C1 segment of cervical spinal cord (tissue), 14 donors: ENCODE data around the gene NR2F2.

Source experiments
- DNase-seq, 14 donors: peaks; one replicate each; lab custom pipeline; 2025; lab: John Stamatoyannopoulos, UW

Gene NR2F2

GRCh38 chr15:96331144-96331944 is 844 bp downstream of the NR2F2 start:
- peak in 2 of 14 donors; percentile 38 to 63 for DNase-seq

GRCh38 chr15:96331945-96332636 is 1.6 kb downstream of the NR2F2 start:
- DNase-seq = peak in 2 of 14 donors; percentile 20 to 38

DNA sequence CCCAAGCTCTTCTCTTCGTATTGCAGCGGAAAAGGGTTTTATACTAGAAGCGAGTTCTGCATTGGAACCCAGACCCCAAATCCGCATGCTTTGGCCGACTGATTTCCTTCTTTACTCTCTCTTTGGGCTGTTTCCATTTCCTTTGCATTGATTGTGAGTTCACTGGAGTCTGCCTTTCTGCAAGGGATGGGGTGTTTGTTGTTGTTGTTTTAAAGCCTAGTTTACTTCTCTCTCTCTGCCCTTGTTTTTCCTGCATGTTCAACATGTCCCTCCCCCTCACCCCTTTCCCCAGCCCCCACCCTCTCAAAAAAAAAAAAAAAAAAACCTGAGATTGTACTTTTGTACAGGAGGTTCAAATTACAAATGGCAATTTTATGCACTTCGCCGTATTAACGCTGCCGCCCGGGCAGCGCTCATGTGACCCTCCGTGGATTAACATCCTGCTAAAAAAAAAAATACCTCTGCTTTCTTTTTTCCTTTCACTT is 2.2 kb downstream of the NR2F2 start:
- DNase-seq = peak in 1 of 14 donors; percentile 38

DNA sequence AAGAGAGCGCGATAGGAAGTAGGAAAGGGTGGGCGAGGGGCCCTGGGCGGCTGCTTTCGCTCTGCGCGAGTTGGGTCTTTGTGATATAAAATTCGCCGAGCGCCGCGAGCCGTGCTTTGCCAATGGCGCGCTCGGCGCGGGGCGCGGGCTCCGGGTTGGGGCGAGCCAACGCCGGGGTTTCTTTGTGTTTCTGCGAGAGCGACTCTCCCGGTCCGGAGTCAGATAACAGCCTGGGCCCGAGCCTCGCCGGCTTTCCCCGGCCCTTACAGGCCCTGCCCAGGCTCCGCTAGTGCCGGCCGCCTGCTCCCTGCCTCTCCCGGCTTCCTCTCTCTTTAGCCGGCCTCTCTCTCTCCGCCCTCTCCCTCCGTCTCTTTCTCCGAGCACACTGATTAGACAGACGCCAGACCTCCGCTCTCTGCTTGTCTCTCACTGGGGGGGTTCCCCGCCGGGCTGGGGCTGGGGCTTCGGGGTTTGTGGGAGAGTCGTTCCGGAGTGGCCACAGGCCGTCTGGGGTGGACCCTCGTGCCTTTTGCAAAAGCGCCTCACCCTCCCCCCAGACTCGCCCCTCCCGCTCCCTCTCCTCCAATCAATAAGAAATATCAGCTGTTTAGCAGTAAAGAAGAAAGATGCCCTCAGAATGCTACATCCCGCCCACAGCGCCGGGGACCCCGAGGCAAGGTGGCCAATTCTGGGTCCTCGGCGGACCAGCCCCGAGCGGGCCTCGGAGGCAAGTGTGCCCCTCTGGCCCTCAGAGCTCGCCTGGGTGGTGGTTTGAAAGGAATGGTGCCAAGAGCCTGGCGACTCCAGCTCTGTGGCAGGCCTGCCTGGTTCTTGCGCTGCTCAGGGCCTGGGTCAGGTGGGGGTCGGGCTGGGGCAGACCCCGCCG is 2.9 kb downstream of the NR2F2 start:
- DNase-seq = peak in 4 of 14 donors; percentile 37 to 61 (median 40)

DNA sequence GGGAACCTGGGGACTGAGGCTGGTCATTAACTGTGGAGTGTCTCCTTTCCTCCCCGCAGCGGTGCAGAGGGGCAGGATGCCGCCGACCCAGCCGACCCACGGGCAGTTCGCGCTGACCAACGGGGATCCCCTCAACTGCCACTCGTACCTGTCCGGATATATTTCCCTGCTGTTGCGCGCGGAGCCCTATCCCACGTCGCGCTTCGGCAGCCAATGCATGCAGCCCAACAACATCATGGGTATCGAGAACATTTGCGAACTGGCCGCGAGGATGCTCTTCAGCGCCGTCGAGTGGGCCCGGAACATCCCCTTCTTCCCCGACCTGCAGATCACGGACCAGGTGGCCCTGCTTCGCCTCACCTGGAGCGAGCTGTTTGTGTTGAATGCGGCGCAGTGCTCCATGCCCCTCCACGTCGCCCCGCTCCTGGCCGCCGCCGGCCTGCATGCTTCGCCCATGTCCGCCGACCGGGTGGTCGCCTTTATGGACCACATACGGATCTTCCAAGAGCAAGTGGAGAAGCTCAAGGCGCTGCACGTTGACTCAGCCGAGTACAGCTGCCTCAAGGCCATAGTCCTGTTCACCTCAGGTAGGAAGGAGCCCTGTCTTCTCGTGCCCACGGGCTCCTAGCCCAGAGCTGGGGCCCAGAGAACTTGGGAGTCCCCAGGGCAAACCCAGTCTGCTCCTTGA is 3.7 kb downstream of the NR2F2 start:
- peak in 1 of 14 donors; percentile 36 for DNase-seq

GRCh38 chr15:96334705-96335410 is 4.4 kb downstream of the NR2F2 start:
- DNase-seq = no peak

GRCh38 chr15:96335411-96336024 is 5.0 kb downstream of the NR2F2 start:
- no peak for DNase-seq

DNA sequence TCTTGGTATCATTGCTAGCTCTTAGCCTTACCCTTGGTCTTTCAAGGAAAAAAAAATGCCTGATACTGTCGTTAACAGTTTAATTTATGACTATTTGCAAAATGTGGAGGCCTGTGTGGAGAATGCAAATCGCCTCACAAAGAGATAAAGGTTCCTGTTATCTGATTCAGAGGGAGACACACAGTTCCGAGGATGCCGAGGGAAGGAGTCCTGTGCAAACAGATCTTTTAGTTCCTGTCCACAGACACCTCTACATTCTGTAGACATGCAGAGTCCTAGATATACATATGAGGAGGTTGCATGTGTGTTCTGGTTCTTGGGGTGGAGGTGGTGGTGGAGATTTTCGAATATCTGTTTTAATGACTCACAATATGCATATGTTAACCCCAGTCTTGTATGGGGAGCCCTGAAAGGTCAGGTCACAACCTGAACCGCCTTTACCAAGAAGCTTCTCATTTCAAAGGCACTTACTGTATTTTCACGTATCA is 5.7 kb downstream of the NR2F2 start:
- DNase-seq = no peak

DNA sequence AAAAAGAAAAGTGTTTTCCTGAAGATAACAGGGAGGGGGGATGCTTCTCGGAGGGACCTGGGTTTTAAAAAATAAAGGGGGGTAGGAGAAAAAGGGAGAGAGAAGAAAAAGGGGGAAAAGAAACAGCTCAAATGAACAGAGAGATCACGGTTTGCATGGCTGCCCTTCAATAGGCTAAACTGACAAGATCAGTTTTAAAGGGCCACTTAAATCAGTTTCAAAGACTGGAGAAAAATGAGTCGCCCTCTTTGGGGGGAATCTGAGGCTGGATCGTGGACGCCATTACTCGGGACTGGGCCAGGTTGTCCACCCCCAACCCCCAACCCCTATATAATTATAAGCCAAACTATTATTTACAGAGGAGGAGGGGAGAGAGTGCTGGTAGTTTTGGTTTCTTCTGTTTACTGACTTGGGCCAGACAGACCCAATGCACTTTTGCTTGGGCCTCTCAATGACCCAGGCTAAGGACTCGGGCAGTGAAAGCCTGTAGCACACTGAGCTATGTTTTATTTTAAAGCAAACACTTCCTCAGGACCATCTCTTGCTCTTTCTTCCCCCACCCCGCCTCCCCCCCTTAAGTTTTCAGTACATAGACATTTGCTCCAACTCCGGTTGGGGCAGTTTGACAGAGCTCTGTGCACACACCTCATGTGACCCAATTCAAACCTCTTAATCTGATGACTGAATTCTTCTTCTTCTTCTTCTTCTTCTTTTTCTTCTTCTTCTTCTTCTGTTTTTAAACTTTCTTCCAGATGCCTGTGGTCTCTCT is 6.3 kb downstream of the NR2F2 start:
- DNase-seq = no peak

DNA sequence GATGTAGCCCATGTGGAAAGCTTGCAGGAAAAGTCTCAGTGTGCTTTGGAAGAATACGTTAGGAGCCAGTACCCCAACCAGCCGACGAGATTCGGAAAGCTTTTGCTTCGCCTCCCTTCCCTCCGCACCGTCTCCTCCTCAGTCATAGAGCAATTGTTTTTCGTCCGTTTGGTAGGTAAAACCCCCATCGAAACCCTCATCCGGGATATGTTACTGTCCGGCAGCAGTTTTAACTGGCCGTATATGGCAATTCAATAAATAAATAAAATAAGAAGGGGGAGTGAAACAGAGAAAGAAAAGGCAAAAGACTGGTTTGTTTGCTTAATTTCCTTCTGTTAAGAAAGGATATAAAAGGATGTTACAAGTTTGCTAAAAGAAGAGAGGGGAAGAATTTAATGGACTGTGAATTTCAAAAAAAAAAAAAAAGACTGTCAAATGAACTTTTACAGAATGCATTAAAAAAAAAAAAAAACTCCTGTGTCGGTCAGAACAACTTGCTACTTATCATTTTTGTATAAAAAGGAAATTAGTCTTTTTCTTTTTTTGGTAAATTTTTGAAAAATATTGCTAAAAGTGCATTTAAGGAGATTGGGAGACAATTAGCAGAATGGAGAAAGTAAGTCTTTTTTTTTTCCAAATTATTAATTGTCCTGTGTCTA is 7.0 kb downstream of the NR2F2 start:
- DNase-seq = peak in 1 of 14 donors; percentile 7

DNA sequence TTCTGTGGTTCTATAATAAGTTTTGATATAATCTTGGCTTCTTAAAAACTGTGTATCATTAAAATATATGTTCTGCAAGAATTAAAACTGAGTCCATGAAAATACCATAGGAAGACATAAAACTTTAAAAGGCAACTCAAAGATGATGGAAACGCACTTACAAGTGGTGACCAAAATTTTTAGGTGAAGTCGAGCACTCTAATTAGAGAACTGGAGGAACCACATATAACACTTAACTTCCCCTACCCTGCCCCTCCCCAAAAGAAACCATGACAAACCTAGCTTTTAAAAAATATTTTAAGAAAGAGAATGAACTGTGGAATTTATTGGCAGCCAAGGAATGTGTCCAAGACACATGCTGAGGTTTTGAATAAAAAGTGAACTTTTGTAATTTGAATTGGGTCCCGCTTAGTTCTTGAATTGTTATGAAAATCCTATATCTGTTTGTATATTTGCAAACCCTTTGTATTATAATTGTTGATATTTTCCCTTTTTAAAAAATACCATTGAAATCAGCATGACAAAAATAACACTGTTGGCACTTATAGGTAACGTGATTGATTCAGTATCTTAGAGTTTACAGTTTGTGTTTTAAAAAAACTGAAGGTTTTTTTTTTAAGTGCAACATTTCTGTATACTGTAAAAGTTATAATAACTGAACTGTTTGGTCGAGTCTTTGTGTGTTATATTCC is 7.7 kb downstream of the NR2F2 start:
- no peak for DNase-seq

GRCh38 chr15:96338766-96339618 is 8.5 kb downstream of the NR2F2 start:
- DNase-seq = no peak

DNA sequence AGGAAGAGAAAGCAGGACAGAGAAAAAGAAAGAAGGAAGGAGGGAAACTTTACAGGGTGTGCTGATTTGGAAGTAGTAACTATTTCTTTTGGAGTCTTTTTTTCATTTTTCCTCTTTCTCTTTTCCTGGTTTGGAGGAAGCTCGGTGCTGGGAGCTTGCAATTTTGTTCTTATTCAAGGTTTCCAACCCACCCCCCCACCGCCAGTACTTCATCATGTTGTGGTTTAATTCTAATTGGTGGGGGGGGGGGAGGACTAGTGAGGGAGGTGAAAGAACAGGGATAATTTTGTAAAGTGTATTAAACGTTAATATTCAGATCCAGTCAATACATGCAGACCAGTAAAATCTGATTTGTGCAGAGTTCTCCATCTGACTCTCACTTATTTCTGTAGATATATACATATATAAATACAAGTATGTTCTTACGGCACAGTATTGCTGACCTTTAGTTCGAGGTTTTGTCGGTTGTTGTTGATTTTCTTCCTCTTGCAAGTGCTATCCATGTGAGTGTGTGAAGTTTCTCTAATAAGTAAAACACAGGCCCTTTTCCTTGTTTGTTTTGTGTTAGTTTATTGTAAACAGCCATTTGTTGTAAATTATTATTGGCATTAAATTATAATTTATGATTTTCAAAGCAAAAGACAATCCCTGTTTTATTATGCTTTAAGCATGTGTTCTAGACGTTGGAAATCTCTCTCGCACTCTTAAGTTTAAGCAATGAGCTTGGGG is 9.3 kb downstream of the NR2F2 start:
- DNase-seq = no peak

DNA sequence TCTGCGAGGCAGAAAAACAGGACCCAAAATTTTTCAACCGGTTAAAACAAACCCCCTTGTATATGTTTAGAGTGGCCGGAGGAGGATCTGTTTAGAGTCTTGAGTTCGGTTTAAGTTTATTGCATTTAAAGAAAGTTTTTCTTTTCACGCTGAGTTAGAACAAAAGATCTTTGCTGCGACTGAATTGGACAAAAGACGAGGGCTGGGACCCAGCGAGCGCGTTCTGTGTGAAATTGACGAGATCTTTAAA is 9.8 kb downstream of the NR2F2 start:
- DNase-seq = no peak

DNA sequence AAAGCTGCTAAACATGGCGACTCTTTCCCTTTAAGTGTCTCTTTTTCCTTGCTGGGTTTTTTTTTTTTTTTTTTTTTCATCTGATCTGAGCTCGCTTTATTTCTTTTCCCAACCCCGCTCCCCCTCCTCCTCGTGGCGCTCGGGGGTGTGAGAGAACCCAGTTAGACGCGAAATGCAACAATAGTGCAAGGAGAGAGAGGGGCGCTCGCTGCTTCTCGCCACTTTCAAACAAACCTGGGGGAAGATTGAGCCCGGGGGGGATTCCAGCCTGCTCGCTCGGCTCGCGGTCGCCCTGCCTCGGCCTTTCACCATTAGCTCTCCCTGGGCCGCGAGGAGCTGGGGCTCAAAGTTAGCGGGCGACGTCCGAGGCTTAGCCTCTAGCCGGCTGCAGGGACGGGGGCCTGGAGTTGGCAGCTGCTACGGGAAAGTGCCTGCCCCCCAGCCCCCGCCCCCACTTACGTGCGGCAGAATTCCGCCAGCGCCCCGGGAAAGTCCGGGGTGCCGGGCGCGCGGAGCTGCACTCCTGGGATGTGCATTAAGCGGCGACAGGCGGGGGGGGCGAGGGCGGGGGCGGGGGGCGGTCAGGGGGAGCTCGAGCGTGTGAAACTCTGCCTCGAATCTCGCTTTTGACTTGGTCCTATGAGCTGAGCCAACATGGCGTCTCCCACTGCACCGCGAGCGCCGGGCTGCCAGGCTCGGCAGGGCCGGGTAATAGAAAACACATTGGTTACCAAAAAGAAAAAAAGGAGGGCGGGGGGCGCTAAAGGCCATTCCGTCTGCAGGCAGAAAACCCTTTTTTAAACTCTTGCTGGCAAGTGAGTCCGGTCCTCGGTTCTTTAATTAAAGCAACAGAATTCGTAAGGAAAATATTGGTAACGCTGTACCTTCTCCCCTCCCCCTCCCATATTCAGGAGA is 10.4 kb downstream of the NR2F2 start:
- peak in 10 of 14 donors; percentile 31 to 63 (median 56) for DNase-seq
